Measurements from ENCODE around the gene TUT1.
A peak's percentile ranks its signal among the peaks of the same experiment; 100 is the strongest.
"Not testable (repeated sequence)": the region's sequence is repeated elsewhere in the genome, so short reads cannot be mapped to it uniquely, and the experiment has no call there.

Gene TUT1

DNA sequence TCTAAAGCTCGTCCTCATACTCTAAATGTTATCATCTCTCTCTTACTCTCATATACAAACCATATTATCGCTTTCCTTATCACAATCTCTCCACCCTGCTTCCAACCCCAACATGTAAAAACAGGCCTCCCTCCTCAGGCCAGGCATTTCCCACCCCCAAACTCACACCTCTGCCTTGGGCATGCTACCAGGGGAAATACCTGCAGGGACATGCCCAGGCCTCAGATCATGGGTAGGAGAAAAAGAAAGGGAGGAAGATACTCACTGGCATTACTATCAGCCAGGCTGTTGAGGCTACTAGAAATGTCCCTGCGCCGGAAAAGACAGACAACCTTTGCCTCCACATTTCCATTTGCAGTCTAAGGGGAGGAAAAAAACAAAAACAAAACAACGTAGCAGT lies 8.6 kb upstream of the TUT1 start:
- H3K36me3 ChIP-seq (ENCODE audit: insufficient read depth, low read length): peaks cover 21% of the 10 kb centered on the region; the same call in 1 of the 2 replicates
- peaks cover 16% of the 10 kb centered on the region for H3K4me1 ChIP-seq (ENCODE audit: insufficient read depth, low read length)
- H3K9me3 ChIP-seq (ENCODE audit: control insufficient read depth, insufficient read depth, low read length): no peaks in the 10 kb centered on the region
- peak overlapping the region; percentile 96 for H3K9ac ChIP-seq (ENCODE audit: low read depth, low read length)

DNA sequence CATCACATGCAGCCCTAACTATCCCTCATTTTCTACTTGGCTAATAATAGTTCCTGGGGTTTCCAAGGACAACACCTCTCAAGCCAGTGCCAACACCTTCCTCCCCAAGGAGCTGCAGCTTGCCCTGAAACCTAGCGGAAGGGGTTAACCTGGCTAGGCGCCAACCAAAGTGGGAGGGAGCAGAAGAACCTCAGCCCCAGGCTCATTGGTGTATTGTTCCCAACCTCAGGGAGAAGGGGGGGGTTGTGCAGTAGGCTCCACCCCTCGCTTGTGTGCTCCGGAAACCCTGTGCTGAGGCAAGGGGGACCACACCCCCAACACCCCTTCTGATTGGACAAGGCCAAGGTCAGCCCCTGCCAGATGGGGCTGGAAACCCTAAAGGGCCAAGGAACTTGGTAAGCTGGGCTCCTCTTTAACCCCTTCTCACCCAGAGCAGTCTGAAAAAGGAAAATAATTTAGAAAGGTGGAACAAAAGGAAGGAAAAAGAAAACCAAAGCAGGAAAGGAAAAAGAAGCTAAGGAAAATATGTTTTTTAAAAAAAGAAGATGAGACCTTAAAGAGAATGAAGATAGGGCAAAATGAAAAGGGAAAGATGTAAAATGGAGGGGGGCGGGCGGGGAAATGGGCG lies 7.9 kb upstream of the TUT1 start:
- peak overlapping the region; percentile 96; the same call in 1 of the 2 replicates for H3K9ac ChIP-seq (ENCODE audit: low read depth, low read length)
- H3K36me3 ChIP-seq (ENCODE audit: insufficient read depth, low read length): peaks cover 23% of the 10 kb centered on the region; the same call in 1 of the 2 replicates
- peaks cover 11% of the 10 kb centered on the region for H3K4me1 ChIP-seq (ENCODE audit: insufficient read depth, low read length)
- H3K9me3 ChIP-seq (ENCODE audit: control insufficient read depth, insufficient read depth, low read length): no peaks in the 10 kb centered on the region

DNA sequence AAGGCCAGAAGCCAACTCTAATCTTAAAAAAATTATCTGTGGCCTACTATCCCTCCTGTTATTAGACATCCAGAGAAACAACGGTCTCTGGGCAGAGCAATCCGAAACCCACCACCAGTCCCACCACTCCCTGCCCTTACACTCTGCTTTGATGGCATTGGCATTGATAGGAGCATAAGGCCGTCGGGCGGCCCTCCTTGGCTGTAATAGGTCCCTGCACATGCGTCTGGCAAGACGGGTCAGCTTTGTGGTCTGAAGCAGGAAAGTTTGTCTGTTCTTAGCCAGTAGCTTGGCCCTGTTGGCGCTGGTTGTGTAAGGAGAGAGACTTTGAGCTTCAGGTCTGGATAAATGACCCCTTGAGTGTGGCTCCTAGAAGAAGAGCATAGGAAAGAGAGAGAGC lies 3.8 kb upstream of the TUT1 start:
- Histone ChIP-seq H3K9ac (ENCODE audit: low read depth, low read length) (no peak overlapping the region), H3K4me1 (ENCODE audit: insufficient read depth, low read length) (peaks cover 16% of the 10 kb centered on the region), H3K9me3 (ENCODE audit: control insufficient read depth, insufficient read depth, low read length) (no peaks in the 10 kb centered on the region), H3K36me3 (ENCODE audit: insufficient read depth, low read length) (peaks cover 23% of the 10 kb centered on the region; the same call in 1 of the 2 replicates)

DNA sequence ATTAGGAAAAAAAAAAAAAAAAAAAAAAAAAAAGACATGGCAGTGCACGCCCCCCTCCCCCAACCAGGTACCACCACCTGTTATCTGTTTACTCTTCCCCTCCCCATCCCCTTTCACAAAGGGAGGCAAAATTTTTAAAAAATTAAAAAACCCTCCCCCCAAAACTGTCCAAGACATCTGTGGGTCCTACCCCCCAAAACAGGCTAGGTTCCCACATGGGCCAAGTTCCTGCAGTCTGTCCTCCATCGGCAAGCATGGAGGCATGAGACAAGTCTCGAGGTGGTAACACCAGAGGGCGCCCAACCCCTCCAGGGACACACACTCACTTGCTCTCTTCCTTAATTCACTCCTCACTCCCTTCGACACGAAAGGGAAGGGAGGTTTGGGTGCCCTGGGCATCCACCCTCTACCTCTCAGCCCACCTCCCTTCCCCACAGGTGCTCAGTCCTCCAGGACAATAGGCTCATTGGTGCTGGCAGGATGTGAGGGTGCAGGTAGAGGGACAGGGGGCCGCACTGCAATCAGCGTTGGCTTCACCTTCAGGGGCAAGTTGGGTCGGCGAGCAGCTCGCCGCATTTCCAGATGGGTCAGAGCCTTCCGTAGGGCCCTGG lies 2.2 kb upstream of the TUT1 start:
- Histone ChIP-seq H3K4me1 (ENCODE audit: insufficient read depth, low read length) (0 out of 2 replicates have a peak, but pooled peaks cover 5% of the 10 kb centered on the region), H3K9ac (ENCODE audit: low read depth, low read length) (no peak overlapping the region), H3K36me3 (ENCODE audit: insufficient read depth, low read length) (peaks cover 20% of the 10 kb centered on the region; the same call in 1 of the 2 replicates), H3K9me3 (ENCODE audit: control insufficient read depth, insufficient read depth, low read length) (no peaks in the 10 kb centered on the region)

DNA sequence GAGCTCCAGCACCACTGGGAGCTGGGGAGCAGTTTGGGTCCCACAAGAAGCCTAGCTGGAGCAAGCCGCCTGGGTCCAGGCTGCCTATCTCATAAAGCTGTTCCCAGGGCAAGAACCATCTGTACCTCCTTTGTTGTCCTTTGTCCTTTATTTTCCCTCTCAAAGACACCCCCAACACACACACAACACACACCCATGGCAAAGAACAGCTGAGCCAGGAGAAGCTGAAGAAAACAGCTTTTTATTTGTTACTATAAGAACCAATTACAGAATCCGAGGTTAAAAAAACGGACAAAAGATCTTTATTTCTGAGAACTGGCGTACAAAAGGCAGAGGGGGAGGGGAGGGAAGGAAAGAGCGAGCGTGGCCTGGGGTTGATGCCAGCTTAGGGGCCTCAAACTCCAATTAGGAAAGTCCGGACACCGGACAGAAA lies 1.7 kb upstream of the TUT1 start:
- Histone ChIP-seq H3K9ac (ENCODE audit: low read depth, low read length) (no peak overlapping the region), H3K36me3 (ENCODE audit: insufficient read depth, low read length) (peaks cover 15% of the 10 kb centered on the region; the same call in 1 of the 2 replicates), H3K4me1 (ENCODE audit: insufficient read depth, low read length) (0 out of 2 replicates have a peak, but pooled peaks cover 5% of the 10 kb centered on the region), H3K9me3 (ENCODE audit: control insufficient read depth, insufficient read depth, low read length) (no peaks in the 10 kb centered on the region)

DNA sequence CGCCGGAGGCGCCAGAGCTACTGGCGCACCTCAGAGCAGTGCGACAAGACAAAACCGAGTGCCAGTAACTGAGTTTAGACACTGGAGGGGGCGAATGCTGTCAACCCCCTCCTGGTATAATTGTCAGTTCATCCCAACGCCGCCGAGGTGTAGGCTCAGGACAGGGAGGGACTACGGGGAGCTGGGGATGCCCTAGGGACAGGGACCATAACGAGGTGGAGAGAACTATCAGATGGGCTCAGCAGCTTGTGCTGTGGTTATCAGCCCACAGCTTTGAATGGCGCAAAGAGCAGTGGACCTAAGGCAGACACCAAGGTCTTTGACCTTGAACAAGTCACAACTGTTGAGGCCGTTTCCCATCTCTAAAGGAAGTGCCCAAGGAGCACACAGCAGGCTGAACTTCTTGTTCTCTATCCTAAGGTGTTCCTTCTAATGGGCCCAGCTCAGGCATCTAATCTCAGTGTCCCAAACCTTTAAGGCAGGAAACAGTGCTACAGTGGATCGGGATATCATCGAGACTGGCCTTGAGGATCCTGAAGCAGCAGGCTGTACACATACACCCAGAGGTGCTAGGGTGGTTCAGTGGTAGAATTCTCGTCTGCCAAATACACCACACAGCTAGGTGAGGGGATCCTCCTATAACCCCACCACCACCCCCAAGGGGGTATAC lies 958 bp upstream of the TUT1 start:
- H3K36me3 ChIP-seq (ENCODE audit: insufficient read depth, low read length): peaks cover 8% of the 10 kb centered on the region; the same call in 1 of the 2 replicates
- 0 out of 2 replicates have a peak, but pooled peaks cover 5% of the 10 kb centered on the region for H3K4me1 ChIP-seq (ENCODE audit: insufficient read depth, low read length)
- H3K9ac ChIP-seq (ENCODE audit: low read depth, low read length): peak overlapping the region; percentile 72
- H3K9me3 ChIP-seq (ENCODE audit: control insufficient read depth, insufficient read depth, low read length): no peaks in the 10 kb centered on the region

DNA sequence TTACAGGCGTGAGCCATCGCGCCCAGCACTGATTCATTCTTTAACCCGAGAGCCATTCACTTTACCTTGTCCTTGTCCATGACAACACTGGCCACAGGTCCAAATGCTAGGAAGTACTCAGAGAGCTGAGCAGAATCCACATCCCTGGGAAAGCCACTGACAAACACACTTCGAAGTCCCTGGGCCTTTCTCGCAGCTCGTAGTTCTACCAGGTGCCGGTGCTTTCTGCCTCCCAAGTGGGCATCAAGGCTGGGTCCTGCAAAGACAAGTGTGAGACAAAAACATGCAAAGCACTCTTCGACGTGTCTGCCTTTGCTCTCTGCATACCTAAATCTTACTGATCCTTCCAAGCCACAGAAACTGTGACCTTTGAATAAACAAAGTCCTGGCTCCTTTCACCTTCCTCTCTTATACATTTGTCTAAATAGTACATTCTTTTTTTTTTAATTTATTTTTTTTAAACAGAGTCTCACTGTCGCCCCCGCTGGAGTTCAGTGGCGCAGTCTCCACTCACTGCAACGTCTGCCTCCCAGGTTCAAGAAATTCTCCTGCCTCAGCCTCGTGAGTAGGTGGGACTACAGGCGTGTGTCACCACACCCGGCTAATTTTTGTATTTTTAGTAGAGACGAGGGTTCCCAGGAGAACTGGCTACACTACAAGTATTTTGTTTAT lies 2.2 kb downstream of the TUT1 start:
- H3K4me1 ChIP-seq (ENCODE audit: insufficient read depth, low read length): 0 out of 2 replicates have a peak, but pooled peaks cover 5% of the 10 kb centered on the region
- H3K9ac ChIP-seq (ENCODE audit: low read depth, low read length): no peak overlapping the region
- H3K9me3 ChIP-seq (ENCODE audit: control insufficient read depth, insufficient read depth, low read length): no peaks in the 10 kb centered on the region
- peaks cover 4% of the 10 kb centered on the region for H3K36me3 ChIP-seq (ENCODE audit: insufficient read depth, low read length)

DNA sequence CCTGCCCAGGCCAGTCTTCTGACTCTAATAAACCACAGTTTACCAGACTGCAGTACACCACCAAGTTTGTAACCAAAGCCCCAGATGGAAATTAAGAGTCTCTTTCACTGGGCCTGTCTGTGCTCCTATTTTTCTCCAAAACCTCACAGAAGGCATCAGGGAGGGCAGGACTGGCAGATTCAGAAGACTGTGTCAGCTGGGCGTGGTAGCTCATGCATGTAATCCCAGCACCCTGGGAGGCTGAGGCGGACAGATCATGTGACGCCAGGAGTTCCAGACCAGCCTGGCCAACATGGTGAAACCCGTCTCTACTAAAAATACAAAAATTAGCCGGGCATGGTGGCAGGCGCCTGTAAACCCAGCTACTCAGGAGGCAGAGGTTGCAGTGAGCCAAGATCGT lies 6.0 kb downstream of the TUT1 start:
- not testable (repeated sequence) for H3K36me3 ChIP-seq (ENCODE audit: insufficient read depth, low read length); H3K9me3 ChIP-seq (ENCODE audit: control insufficient read depth, insufficient read depth, low read length); H3K9ac ChIP-seq (ENCODE audit: low read depth, low read length); H3K4me1 ChIP-seq (ENCODE audit: insufficient read depth, low read length)

DNA sequence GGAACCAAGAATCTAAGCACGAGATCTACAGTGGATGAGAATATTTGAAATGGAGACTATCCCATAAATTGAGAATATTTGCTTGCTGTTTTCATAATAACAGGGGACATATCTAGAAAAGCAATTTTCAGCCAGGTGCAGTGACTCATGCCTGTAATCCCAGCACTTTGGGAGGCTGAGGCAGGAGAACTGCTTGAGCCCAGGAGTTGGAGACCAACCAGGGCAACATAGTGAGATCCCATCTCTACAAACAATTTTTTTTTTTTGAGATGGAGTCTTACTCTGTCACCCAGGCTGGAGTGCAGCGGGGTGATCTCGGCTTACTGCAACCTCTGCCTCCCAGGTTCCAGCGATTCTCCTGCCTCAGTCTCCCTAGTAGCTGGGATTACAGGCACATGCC lies 9.6 kb downstream of the TUT1 start:
- not testable (repeated sequence) for H3K4me1 ChIP-seq (ENCODE audit: insufficient read depth, low read length); H3K9me3 ChIP-seq (ENCODE audit: control insufficient read depth, insufficient read depth, low read length); H3K9ac ChIP-seq (ENCODE audit: low read depth, low read length)
- peaks cover 10% of the 10 kb centered on the region for H3K36me3 ChIP-seq (ENCODE audit: insufficient read depth, low read length)

DNA sequence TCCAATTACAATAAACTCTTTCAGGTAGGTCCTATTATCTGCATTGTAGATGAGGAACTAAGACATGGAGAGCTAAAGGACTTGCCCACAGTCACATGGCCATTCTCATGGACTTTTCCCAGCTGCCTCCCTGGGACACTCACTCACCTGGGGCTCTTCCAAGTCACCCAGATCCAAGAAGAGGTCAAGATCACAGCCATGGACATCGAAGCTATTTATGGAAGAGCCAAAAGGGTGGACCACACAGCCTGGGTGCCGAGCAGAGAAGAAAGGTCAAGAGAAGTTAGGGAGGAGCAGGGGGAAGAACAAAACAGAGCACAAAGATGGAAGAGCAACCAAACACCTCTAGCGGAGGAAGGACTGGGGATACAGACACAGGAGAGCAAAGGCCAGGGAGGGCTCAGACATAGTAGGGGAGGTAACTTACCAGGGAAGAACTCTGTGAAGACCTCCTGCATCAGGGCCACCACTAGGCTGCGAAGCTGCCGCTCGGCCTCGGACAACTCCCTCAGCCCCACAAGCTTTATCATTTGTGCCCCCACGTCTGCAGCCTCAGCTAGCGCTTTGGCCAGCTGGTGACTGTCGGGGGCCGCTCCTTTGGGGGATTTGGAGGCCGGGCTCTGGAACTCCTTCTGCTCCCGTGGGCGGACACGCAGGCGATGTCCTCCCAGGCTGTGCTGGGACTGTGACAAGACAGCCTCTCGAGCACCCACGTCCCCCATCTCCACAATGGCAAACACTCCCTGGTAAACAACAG lies 10.2 kb downstream of the TUT1 start:
- Histone ChIP-seq H3K36me3 (ENCODE audit: insufficient read depth, low read length) (peaks cover 10% of the 10 kb centered on the region), H3K9ac (ENCODE audit: low read depth, low read length) (no peak overlapping the region), H3K9me3 (ENCODE audit: control insufficient read depth, insufficient read depth, low read length) (no peaks in the 10 kb centered on the region), H3K4me1 (ENCODE audit: insufficient read depth, low read length) (no peaks in the 10 kb centered on the region)

DNA sequence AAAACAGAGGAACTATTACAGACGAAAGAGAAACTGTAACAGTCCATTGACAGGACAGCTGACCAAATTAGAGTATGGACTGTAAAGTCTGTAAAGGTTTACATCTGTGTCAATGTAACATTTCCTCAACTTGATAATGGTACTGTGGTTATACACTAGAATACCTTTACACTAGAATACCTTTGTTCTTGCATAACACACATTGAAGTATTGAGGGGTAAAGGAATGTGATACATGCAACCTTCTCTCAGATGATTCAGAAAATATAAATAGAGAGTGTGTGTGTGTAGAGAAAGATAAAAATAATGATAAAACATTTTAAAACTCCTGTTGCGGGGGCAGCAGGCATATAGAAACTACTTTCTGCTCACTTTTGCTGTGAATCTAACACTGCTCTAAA lies 12.1 kb downstream of the TUT1 start:
- Histone ChIP-seq H3K9me3 (ENCODE audit: control insufficient read depth, insufficient read depth, low read length) (no peaks in the 10 kb centered on the region), H3K36me3 (ENCODE audit: insufficient read depth, low read length) (peaks cover 9% of the 10 kb centered on the region; the same call in 1 of the 2 replicates), H3K4me1 (ENCODE audit: insufficient read depth, low read length) (peaks cover 5% of the 10 kb centered on the region; the same call in 1 of the 2 replicates), H3K9ac (ENCODE audit: low read depth, low read length) (no peak overlapping the region)

DNA sequence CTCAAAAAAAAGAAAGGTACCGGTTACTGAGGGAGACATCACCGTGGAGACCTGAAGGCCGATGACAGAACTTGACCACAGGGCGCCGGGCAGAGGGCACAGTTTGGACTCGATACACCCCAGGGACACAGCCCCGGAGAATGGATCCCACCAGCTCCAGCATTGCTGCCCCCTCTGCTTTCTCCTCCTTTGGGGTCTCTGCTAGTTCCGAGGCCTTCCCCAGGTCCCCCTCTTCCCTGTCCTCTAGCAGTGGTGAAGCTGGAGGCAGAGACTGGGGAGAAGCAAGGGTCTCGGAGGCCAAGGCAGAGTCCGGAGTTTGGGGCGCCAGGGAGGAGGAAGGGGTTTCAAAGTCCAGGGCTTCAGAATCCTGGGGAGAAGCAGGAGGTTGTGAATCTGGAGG lies 12.8 kb downstream of the TUT1 start:
- Histone ChIP-seq H3K9ac (ENCODE audit: low read depth, low read length) (no peak overlapping the region), H3K36me3 (ENCODE audit: insufficient read depth, low read length) (peaks cover 9% of the 10 kb centered on the region; the same call in 1 of the 2 replicates), H3K4me1 (ENCODE audit: insufficient read depth, low read length) (peaks cover 5% of the 10 kb centered on the region; the same call in 1 of the 2 replicates), H3K9me3 (ENCODE audit: control insufficient read depth, insufficient read depth, low read length) (no peaks in the 10 kb centered on the region)

DNA sequence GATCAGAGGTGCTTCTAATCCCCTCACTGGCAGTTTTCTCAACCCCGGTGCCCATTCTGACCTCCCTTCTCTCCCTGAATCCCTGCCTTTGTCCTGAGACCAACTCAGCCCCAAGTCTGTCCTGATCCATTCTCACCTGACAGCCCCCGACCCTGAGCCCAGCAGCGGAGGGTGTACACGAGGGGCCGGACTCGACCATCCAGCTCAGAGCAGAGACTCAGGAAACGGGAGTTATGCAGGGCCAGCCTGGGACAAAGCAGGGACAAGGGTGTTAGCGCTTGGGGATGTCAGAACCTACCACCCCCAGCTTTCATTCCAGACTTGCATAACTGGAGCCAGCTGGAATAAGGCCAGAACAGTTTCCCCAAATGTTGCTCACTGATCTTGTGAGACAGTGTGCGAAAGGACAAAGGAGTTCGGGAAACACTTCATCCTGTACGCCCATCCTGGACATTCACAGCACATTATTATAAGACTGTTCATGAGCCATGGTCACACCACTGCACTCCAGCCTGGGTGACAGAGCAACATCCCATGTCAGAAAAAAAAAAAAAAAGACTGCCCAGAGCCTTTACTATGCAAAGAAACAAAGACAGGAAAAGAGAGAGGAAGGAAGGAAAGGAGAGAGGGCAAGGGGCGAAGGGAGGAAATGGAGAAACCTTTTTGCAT lies 14.1 kb downstream of the TUT1 start:
- no peaks in the 10 kb centered on the region for H3K9me3 ChIP-seq (ENCODE audit: control insufficient read depth, insufficient read depth, low read length)
- no peak overlapping the region for H3K9ac ChIP-seq (ENCODE audit: low read depth, low read length)
- H3K36me3 ChIP-seq (ENCODE audit: insufficient read depth, low read length): peaks cover 13% of the 10 kb centered on the region
- H3K4me1 ChIP-seq (ENCODE audit: insufficient read depth, low read length): peaks cover 11% of the 10 kb centered on the region

All from ES-I3 (cell line).